Psoas muscle (tissue), 8 donors: Measurements from ENCODE around the gene SCNM1. TPM values are rescaled to one million over a fixed set of nuclear protein-coding genes. Genes with fewer than 3 reads are reported as not detected.
A peak's percentile ranks its signal among the peaks of the same experiment; 100 is the strongest.

Source experiments
- ATAC-seq, 4 donors: fragments of 200-7000 bp; cut with Tn5 transposase; one replicate each; pipeline ENCODE4 v1.9.1; 2020; ENCODE audit warnings: moderate library complexity in 3 of 4, mild to moderate bottlenecking in 2 of 4
- DNase-seq, 2 donors: peaks; one replicate each; pipeline ENCODE4 v3.0.0-alpha.2; 2020
- H3K27ac ChIP-seq: fragments of 200-600 bp; one replicate; pipeline ENCODE4 v1.8.0; 2022
- H3K27me3 ChIP-seq, 3 donors: fragments of 200-600 bp in 1 of 3; one replicate each; pipeline versions ENCODE4 v1.6.1 to v1.8.0; 2013 to 2022; ENCODE audit warnings: low read length in 2 of 3, mild to moderate bottlenecking in 2 of 3, moderate library complexity in 1 of 3; ENCODE audit not compliant: insufficient read depth in 3 of 3
- H3K36me3 ChIP-seq, 2 donors: fragments of 200-600 bp in 1 of 2; one replicate each; pipeline versions ENCODE4 v1.6.1 to v1.8.0; 2013 to 2022; ENCODE audit warnings: low read depth in 1 of 2, mild to moderate bottlenecking in 1 of 2, moderate library complexity in 1 of 2; ENCODE audit not compliant: insufficient read depth in 1 of 2
- H3K4me1 ChIP-seq: fragments of 200-600 bp; one replicate; pipeline ENCODE4 v1.8.0; 2022
- H3K4me3 ChIP-seq: fragments of 200-600 bp; one replicate; pipeline ENCODE4 v1.8.0; 2022; ENCODE audit warnings: mild to moderate bottlenecking
- H3K9me3 ChIP-seq: fragments of 200-600 bp; one replicate; pipeline ENCODE4 v1.8.0; 2022
- WGBS, 3 donors: extraction: QIAGEN DNeasy Blood & Tissue Kit; methylation state at CpG; one replicate each; pipeline versions ENCODE4 v1.1.6 to v1.1.7; 2013; 5-methylcytosine and 5-hydroxymethylcytosine counted together
- intact Hi-C, 2 donors: fragments of 100-400 bp; cut with DNase I; formaldehyde crosslinking; loops; one replicate each; pipeline versions ENCODE4 v1.11.0 to v1.14.2; 2022
- polyA plus RNA-seq, 3 donors: library from polyadenylated mRNA; stranded (reverse); fragments of 200-250 nt; gene quantifications; one replicate each; pipeline ENCODE4 v1.2.3, GENCODE V29; 2013
- total RNA-seq, 4 donors: library from RNA; stranded (reverse); fragmentation: NEBNext Ultra II Directional in 2 of 4; extraction: Animal tissue kit (Norgen Biotek cat#: 25700) in 2 of 4; gene quantifications; one replicate each; pipeline versions ENCODE4 v1.2.1 to v1.2.4, GENCODE V29; 2021 to 2023
- TF ChIP-seq, protein P1 (sequence below): fragments of 200-600 bp; IDR thresholded peaks from one replicate; pipeline ENCODE4 v1.8.0; 2022; ENCODE audit warnings: antibody characterized with exemption
- donor health status: healthy with polysubstance abuse.
- donor health status: DM: no; HTN: no; CAD: no; lungs with moderate emphysema.
- donor health status: Bipolar disorder and iron deficiency.
- donor health status: healthy.
- donor health status: DM: yes; HTN: yes; CAD: no.
- donor health status: DM: no; HTN: no; CAD: no.
- donor health status: DM: no; HTN: no; CAD: no.
- donor health status: DM: yes; HTN: yes; CAD: no.

The SCNM1 gene
- total and polyA plus RNA-seq, 7 donors, result 23.6 to 78.7 (median 47.9) TPM

DNA sequence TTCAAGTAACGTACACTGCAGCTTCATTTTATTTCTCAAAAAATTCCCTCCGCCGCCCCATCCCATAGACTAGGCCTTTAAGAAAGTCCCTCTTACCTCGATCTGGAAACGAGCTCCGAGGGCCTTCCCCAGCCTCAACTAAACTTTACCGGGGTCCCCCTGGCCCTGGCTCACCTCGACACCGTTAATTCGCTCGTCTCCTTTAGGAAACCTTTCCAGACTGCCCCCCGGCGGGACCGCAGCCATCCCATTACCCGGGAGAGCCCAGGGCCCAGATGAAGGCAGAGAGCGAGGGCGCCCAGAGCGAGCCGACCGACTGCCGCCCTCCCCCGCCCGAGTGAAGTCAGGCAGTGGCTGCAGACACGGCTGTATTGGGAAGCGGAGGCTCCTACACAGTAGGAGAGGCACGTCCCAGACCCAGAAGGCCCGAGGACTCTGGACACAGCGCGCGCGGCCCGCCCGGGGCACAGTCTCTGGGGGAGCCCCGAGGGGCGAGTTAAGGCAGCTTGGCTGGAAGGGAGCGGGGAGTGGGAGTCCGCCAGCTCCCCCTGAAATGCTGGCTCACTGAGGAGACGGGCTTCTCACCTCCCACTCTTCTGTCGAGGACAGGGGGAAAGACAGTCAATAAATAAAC, 34.1 kb upstream of the SCNM1 start:
- H3K36me3 ChIP-seq, result peaks cover 0 to 51% of the 10 kb centered on the region in 2 donors
- WGBS, 3 donors, result 50 to 62% (median 57%) methylated on average over 39 of the region's 39 CpGs
- peaks cover 4% of the 10 kb centered on the region for H3K4me1 ChIP-seq
- peak in 3 of 4 donors; percentile 9 to 38 (median 32) for ATAC-seq
- intact Hi-C loops, result no loop called here
- no peaks in the 10 kb centered on the region for H3K27me3 ChIP-seq
- H3K4me3 ChIP-seq, result peak overlapping the region; percentile 50
- peak overlapping the region; percentile 54 for H3K27ac ChIP-seq
- TF ChIP-seq, protein P1, sequence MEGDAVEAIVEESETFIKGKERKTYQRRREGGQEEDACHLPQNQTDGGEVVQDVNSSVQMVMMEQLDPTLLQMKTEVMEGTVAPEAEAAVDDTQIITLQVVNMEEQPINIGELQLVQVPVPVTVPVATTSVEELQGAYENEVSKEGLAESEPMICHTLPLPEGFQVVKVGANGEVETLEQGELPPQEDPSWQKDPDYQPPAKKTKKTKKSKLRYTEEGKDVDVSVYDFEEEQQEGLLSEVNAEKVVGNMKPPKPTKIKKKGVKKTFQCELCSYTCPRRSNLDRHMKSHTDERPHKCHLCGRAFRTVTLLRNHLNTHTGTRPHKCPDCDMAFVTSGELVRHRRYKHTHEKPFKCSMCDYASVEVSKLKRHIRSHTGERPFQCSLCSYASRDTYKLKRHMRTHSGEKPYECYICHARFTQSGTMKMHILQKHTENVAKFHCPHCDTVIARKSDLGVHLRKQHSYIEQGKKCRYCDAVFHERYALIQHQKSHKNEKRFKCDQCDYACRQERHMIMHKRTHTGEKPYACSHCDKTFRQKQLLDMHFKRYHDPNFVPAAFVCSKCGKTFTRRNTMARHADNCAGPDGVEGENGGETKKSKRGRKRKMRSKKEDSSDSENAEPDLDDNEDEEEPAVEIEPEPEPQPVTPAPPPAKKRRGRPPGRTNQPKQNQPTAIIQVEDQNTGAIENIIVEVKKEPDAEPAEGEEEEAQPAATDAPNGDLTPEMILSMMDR, result no peak
- no peaks in the 10 kb centered on the region for H3K9me3 ChIP-seq
- DNase-seq, result peak; percentile 39 to 66

DNA sequence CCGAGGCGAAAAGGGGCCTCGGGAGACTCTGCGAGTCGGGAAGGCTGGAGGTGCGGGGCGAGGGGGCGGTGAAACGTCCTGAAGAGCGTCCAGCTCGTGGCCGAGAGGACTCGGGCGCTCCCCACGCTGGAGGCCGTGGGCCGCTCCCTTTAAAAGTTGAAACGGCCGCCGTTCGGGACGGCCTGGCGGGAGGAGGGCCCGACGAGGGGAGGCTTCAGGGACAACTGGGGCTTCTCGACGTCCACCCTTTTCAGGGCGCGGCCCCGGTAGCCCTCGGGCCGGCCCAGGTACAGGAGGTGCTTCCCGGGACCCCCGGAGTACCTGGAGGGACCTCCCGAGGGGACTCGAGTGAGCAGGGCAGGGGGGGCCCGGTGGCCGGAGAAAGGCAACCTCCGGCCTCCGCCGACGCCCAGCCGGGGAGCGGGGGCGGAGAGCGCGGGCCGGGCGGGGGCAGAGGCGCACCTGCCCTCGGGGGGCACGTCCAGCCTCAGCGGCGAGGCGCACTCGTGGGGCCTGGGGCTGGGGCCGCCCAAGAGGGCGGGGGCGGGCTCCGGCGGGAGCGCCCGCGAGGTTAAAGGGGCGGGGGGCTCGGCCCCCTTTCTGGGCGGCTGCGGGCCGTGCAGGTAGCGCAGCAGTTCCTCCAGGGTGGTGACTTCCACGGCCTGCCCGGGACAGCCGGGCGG, 33.5 kb upstream of the SCNM1 start:
- H3K4me1 ChIP-seq, result peaks cover 4% of the 10 kb centered on the region
- H3K27me3 ChIP-seq, result no peaks in the 10 kb centered on the region
- TF ChIP-seq, protein P1, result no peak
- ATAC-seq (no peak), DNase-seq (no peak)
- intact Hi-C loops, result no loop called here
- no peaks in the 10 kb centered on the region for H3K9me3 ChIP-seq
- H3K27ac ChIP-seq, result peak overlapping the region; percentile 36
- H3K36me3 ChIP-seq, result peaks cover 0 to 57% of the 10 kb centered on the region in 2 donors
- no peak overlapping the region for H3K4me3 ChIP-seq
- 74 to 81% (median 80%) methylated on average over 56 to 74 of the region's 74 CpGs for WGBS, 3 donors

DNA sequence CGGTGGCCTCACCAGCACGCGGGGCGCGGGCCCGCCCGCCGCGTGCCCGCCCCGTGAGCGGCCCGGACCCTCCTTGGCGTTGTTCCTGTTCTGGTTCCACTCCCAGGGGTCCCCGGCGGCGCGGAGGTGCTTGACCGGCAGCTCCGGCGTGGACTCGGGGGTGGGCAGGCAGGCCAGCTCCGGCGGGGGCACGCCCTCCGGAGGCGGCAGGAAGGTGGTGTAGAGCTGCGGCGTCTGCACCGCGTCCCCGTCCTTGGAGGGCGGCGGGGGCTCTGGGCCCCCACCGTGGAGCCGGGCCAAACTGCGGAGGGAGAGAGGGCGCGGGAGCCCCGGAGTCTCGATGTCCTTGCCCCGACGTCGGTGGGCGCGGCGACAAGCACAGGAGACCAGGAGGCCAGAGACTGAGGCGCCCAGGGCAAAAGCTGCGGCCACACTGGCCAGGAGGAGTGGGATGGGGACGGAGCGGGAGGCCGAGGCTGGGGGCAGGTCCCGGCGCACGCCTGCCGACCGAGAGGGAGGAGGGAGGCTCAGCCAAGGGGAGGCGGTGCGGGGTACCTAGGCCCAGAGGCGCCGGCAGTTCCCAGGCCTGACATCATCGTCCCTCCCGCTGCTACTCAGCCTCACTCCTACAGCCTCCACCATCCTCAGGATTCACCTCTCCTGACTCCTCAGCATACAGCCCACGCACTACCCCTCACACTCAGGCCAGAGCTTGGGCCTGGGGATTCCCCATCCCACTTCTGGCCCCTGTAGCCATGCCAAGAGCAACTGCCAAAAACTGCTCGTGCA, 32.7 kb upstream of the SCNM1 start:
- Histone ChIP-seq H3K36me3 (peaks cover 0 to 65% of the 10 kb centered on the region in 2 donors), H3K4me1 (peaks cover 4% of the 10 kb centered on the region), H3K27ac (no peak overlapping the region), H3K9me3 (no peaks in the 10 kb centered on the region), H3K4me3 (no peak overlapping the region), H3K27me3 (no peaks in the 10 kb centered on the region)
- 73 to 78% (median 76%) methylated on average over 46 to 65 of the region's 65 CpGs for WGBS, 3 donors
- intact Hi-C loops, result no loop called here
- ATAC-seq (no peak), DNase-seq (no peak)
- TF ChIP-seq, protein P1, result no peak

DNA sequence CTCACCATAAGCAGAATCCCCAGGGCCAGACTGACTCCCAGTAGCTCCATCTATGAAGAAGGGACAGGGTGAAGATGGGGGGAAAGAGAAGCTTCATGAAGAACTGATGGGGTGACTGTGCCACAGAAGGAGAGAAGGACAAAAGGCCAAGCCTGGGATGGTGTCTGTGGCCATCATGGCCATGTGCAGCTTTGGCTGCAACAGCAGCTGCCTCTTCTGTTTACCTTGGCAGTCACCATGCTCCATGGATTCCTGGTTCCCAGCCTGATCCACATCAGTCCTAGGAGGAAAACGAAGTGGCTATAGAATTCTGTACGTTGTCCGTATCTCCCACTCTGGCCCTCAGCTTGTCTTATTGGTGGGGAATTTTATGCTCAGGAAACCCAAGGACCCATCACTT, 31.5 kb upstream of the SCNM1 start:
- H3K9me3 ChIP-seq, result no peaks in the 10 kb centered on the region
- DNase-seq (no peak), ATAC-seq (no peak)
- H3K27me3 ChIP-seq, result no peaks in the 10 kb centered on the region
- H3K4me3 ChIP-seq, result no peak overlapping the region
- TF ChIP-seq, protein P1, result no peak
- H3K36me3 ChIP-seq, result peaks cover 0 to 77% of the 10 kb centered on the region in 2 donors
- peaks cover 4% of the 10 kb centered on the region for H3K4me1 ChIP-seq
- H3K27ac ChIP-seq, result no peak overlapping the region
- intact Hi-C loops, result no loop called here
- 33 to 57% (median 49%) methylated on average over 3 of the region's 3 CpGs for WGBS, 3 donors
